WTC11 (cell line): Measurements from ENCODE around the gene NKAIN4. TPM values are rescaled to one million over a fixed set of nuclear protein-coding genes. Genes with fewer than 3 reads are reported as not detected.

Experiments
- ATAC-seq: fragments of 200-7000 bp; cut with Tn5 transposase; 2 replicates; pipeline ENCODE4 v1.10.0; 2021; ENCODE audit warnings: mild to moderate bottlenecking, moderate library complexity
- CTCF ChIA-PET: fragments of 300-600 bp; sonication (Branson Sonifier 250); formaldehyde crosslinking; loops from one replicate; lab custom pipeline; 2021; ENCODE audit warnings: antibody characterized with exemption; lab: Charles Lee
- POLR2A ChIA-PET: fragments of 350-600 bp; sonication (Branson Sonifier 250); formaldehyde crosslinking; loops from one replicate; lab custom pipeline; 2021; ENCODE audit warnings: antibody characterized with exemption; lab: Charles Lee
- DNase-seq: peaks from one replicate; pipeline ENCODE4 v3.0.0; 2021; ENCODE audit warnings: low spot score
- H3K27ac Mint-ChIP-seq: 2 replicates; pipeline ENCODE4 v1.8.0; 2021; ENCODE audit warnings: mixed read lengths
- H3K27me3 Mint-ChIP-seq: 2 replicates; pipeline ENCODE4 v1.8.0; 2021; ENCODE audit warnings: low read depth, mild to moderate bottlenecking, moderate library complexity, mixed read lengths
- H3K36me3 Mint-ChIP-seq: 2 replicates; pipeline ENCODE4 v1.8.0; 2021; ENCODE audit warnings: mixed read lengths
- H3K4me1 Mint-ChIP-seq: 2 replicates; pipeline ENCODE4 v1.8.0; 2022; ENCODE audit warnings: mixed read lengths
- H3K4me3 Mint-ChIP-seq: 2 replicates; pipeline ENCODE4 v1.8.0; 2021; ENCODE audit warnings: mild to moderate bottlenecking, moderate library complexity, mixed read lengths
- H3K9me3 Mint-ChIP-seq: 2 replicates; pipeline ENCODE4 v1.8.0; 2021; ENCODE audit warnings: mixed read lengths
- ATF1 ChIP-seq: sonication (generic); formaldehyde crosslinking; IDR thresholded peaks from 2 replicates; pipeline ENCODE4 v1.8.1; 2023; ENCODE audit warnings: mild to moderate bottlenecking, moderate library complexity, missing genetic modification reagents
- CREB1 ChIP-seq: sonication (generic); formaldehyde crosslinking; IDR thresholded peaks from 2 replicates; pipeline ENCODE4 v1.8.0; 2023; ENCODE audit warnings: mild to moderate bottlenecking, missing genetic modification reagents
- ELF4 ChIP-seq: sonication (generic); formaldehyde crosslinking; IDR thresholded peaks from 2 replicates; pipeline ENCODE4 v1.8.1; 2022; ENCODE audit warnings: low read depth, mild to moderate bottlenecking, moderate library complexity, missing genetic modification reagents
- ESRRA ChIP-seq: sonication (generic); formaldehyde crosslinking; IDR thresholded peaks from 2 replicates; pipeline ENCODE4 v1.8.1; 2022; ENCODE audit warnings: mild to moderate bottlenecking, missing genetic modification reagents, borderline replicate concordance
- GTF2I ChIP-seq: fragments of 250-450 bp; sonication (Bioruptor Pico); conservative IDR thresholded peaks from 2 replicates; pipeline ENCODE4 v1.4.0; 2021; ENCODE audit warnings: mild to moderate bottlenecking
- IRF2 ChIP-seq: sonication (generic); formaldehyde crosslinking; IDR thresholded peaks from 2 replicates; pipeline ENCODE4 v1.8.0; 2022; ENCODE audit warnings: low read depth, missing genetic modification reagents, borderline replicate concordance
- KAT7 ChIP-seq: sonication (generic); formaldehyde crosslinking; IDR thresholded peaks from 2 replicates; pipeline ENCODE4 v1.8.1; 2023; ENCODE audit warnings: missing genetic modification reagents, mild to moderate bottlenecking, borderline replicate concordance
- PRRX2 ChIP-seq: fragments of 250-450 bp; sonication (Bioruptor Pico); IDR thresholded peaks from 2 replicates; pipeline ENCODE4 v1.8.0; 2021; ENCODE audit warnings: mild to moderate bottlenecking
- SOX15 ChIP-seq: fragments of 250-450 bp; sonication (Bioruptor Pico); IDR thresholded peaks from 2 replicates; pipeline ENCODE4 v1.9.0; 2021; ENCODE audit warnings: mild to moderate bottlenecking
- ZNF121 ChIP-seq: sonication (generic); formaldehyde crosslinking; IDR thresholded peaks from 2 replicates; pipeline ENCODE4 v1.8.0; 2023; ENCODE audit warnings: missing genetic modification reagents
- ZNF219 ChIP-seq: sonication (generic); formaldehyde crosslinking; IDR thresholded peaks from 2 replicates; pipeline ENCODE4 v1.8.0; 2023; ENCODE audit warnings: missing genetic modification reagents, mild to moderate bottlenecking, borderline replicate concordance
- ZNF263 ChIP-seq: sonication (generic); formaldehyde crosslinking; IDR thresholded peaks from 2 replicates; pipeline ENCODE4 v1.8.1; 2022; ENCODE audit warnings: low read depth, mild to moderate bottlenecking, moderate library complexity, missing genetic modification reagents
- ZNF416 ChIP-seq: fragments of 250-450 bp; sonication (Bioruptor Pico); IDR thresholded peaks from 2 replicates; pipeline ENCODE4 v1.9.0; 2021; ENCODE audit warnings: mild to moderate bottlenecking, inconsistent platforms
- total RNA-seq: library from RNA; stranded (reverse); gene quantifications from 3 replicates; pipeline ENCODE4 v1.2.3, GENCODE V29; 2021
- TF ChIP-seq, protein P1 (sequence below): sonication (generic); formaldehyde crosslinking; IDR thresholded peaks from 2 replicates; pipeline ENCODE4 v1.8.0; 2023; ENCODE audit warnings: mild to moderate bottlenecking, missing genetic modification reagents
- TF ChIP-seq, protein P2 (sequence below): fragments of 250-450 bp; sonication (Bioruptor Pico); IDR thresholded peaks from 2 replicates; pipeline ENCODE4 v2.1.2; 2022; ENCODE audit warnings: mild to moderate bottlenecking, moderate library complexity
- TF ChIP-seq, protein P3 (sequence below): sonication (generic); formaldehyde crosslinking; IDR thresholded peaks from 2 replicates; pipeline ENCODE4 v1.8.1; 2022; ENCODE audit warnings: missing genetic modification reagents, borderline replicate concordance
- TF ChIP-seq, protein P4 (sequence below): sonication (generic); formaldehyde crosslinking; IDR thresholded peaks from 2 replicates; pipeline ENCODE4 v1.8.1; 2023; ENCODE audit warnings: mild to moderate bottlenecking, missing genetic modification reagents, moderate library complexity
- TF ChIP-seq, protein P5 (sequence below): sonication (generic); formaldehyde crosslinking; IDR thresholded peaks from 2 replicates; pipeline ENCODE4 v1.8.0; 2022; ENCODE audit warnings: mild to moderate bottlenecking, missing genetic modification reagents
- TF ChIP-seq, protein P6 (sequence below): sonication (generic); formaldehyde crosslinking; conservative IDR thresholded peaks from 2 replicates; pipeline ENCODE4 v1.8.1; 2022; ENCODE audit warnings: mild to moderate bottlenecking, missing genetic modification reagents
- TF ChIP-seq, protein P7 (sequence below): sonication (generic); formaldehyde crosslinking; IDR thresholded peaks from 2 replicates; pipeline ENCODE4 v1.8.0; 2023; ENCODE audit warnings: missing genetic modification reagents
- TF ChIP-seq, protein P8 (sequence below): sonication (generic); formaldehyde crosslinking; conservative IDR thresholded peaks from 2 replicates; pipeline ENCODE4 v1.8.1; 2023; ENCODE audit warnings: mild to moderate bottlenecking, low read depth, missing genetic modification reagents, moderate library complexity

The NKAIN4 gene
- total RNA-seq, 1 experiment from 2014 or later, result 7.2 TPM

DNA sequence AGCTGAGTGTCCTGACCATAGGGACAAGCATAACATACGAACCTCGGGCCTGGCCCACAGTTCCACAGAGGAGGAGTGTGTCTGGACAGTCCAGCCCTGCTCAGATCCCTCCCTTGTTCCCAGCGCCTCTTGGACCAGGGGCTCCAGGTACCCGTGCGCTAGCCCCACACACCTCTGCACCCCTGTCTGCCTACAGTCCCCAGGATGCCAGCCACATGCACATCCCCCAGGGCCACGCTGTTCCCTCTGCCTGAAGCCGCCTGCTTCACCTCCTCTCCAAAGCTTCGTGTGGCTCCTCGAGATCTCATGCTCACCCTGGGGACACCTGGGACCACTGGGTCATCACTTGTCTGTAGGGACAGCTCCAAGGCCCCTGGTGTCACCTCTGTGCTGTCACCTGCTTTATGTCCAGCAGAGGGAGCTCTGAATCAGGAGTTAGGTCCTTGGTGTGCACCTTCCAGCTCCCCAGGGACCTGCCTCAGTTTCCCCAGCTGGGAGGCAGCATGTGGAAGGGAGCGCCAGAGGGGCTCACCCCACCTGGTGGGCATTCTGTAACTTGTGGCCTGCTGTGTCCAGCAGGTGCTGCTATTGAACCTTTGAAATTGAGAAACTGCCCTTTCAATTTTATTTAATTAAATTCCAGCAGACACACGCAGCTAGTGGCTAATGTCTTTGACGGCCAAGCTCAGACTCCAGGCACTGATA, 31.0 kb downstream of the NKAIN4 start (continued):
- TF ChIP-seq, protein P1, sequence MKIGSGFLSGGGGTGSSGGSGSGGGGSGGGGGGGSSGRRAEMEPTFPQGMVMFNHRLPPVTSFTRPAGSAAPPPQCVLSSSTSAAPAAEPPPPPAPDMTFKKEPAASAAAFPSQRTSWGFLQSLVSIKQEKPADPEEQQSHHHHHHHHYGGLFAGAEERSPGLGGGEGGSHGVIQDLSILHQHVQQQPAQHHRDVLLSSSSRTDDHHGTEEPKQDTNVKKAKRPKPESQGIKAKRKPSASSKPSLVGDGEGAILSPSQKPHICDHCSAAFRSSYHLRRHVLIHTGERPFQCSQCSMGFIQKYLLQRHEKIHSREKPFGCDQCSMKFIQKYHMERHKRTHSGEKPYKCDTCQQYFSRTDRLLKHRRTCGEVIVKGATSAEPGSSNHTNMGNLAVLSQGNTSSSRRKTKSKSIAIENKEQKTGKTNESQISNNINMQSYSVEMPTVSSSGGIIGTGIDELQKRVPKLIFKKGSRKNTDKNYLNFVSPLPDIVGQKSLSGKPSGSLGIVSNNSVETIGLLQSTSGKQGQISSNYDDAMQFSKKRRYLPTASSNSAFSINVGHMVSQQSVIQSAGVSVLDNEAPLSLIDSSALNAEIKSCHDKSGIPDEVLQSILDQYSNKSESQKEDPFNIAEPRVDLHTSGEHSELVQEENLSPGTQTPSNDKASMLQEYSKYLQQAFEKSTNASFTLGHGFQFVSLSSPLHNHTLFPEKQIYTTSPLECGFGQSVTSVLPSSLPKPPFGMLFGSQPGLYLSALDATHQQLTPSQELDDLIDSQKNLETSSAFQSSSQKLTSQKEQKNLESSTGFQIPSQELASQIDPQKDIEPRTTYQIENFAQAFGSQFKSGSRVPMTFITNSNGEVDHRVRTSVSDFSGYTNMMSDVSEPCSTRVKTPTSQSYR, result no peak
- TF ChIP-seq, protein P2, sequence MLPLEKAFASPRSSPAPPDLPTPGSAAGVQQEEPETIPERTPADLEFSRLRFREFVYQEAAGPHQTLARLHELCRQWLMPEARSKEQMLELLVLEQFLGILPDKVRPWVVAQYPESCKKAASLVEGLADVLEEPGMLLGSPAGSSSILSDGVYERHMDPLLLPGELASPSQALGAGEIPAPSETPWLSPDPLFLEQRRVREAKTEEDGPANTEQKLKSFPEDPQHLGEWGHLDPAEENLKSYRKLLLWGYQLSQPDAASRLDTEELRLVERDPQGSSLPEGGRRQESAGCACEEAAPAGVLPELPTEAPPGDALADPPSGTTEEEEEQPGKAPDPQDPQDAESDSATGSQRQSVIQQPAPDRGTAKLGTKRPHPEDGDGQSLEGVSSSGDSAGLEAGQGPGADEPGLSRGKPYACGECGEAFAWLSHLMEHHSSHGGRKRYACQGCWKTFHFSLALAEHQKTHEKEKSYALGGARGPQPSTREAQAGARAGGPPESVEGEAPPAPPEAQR (CRISPR knock-in tag), result no peak
- TF ChIP-seq, protein P3, sequence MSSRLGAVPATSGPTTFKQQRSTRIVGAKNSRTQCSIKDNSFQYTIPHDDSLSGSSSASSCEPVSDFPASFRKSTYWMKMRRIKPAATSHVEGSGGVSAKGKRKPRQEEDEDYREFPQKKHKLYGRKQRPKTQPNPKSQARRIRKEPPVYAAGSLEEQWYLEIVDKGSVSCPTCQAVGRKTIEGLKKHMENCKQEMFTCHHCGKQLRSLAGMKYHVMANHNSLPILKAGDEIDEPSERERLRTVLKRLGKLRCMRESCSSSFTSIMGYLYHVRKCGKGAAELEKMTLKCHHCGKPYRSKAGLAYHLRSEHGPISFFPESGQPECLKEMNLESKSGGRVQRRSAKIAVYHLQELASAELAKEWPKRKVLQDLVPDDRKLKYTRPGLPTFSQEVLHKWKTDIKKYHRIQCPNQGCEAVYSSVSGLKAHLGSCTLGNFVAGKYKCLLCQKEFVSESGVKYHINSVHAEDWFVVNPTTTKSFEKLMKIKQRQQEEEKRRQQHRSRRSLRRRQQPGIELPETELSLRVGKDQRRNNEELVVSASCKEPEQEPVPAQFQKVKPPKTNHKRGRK, result no peak
- TF ChIP-seq, protein P4, sequence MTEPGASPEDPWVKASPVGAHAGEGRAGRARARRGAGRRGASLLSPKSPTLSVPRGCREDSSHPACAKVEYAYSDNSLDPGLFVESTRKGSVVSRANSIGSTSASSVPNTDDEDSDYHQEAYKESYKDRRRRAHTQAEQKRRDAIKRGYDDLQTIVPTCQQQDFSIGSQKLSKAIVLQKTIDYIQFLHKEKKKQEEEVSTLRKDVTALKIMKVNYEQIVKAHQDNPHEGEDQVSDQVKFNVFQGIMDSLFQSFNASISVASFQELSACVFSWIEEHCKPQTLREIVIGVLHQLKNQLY (CRISPR knock-in tag), result no peak
- TF ChIP-seq KAT7 (CRISPR knock-in tag), result no peak
- TF ChIP-seq ZNF219 (CRISPR knock-in tag), result no peak
- TF ChIP-seq, protein P5, sequence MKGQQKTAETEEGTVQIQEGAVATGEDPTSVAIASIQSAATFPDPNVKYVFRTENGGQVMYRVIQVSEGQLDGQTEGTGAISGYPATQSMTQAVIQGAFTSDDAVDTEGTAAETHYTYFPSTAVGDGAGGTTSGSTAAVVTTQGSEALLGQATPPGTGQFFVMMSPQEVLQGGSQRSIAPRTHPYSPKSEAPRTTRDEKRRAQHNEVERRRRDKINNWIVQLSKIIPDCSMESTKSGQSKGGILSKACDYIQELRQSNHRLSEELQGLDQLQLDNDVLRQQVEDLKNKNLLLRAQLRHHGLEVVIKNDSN (CRISPR knock-in tag), result no peak

DNA sequence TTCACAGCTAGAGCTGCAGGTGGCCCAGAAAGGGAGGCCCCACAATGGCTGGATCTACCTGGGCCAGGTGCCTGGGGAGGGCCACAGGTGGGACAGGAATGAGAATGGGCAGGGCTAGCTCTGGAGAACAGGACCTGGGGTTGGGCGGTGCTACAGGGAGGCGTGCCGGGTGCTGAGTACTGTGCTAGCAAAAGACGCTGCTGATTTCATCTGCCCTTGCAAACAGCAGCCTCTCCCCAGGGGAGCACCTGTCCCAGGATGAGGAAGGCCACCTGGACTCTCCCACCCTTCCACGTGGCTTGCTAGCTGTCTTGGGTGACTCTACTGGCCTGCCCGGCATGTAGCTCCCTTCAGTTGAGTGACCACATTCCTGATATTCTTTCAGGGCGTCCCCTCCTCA, 31.7 kb downstream of the NKAIN4 start:
- Mint-ChIP-seq H3K4me1 (no peaks in the 10 kb centered on the region; the same call in 1 of the 2 replicates), H3K27me3 (peaks cover 4% of the 10 kb centered on the region; the same call in 1 of the 2 replicates), H3K4me3 (no peak overlapping the region), H3K36me3 (no peaks in the 10 kb centered on the region), H3K27ac (no peak overlapping the region), H3K9me3 (no peaks in the 10 kb centered on the region)
- POLR2A ChIA-PET, result interaction anchor here (1.9 kb wide), 1 partner anchor 30 kb away, joined by 4 read pairs; no protein-coding TSS in a partner anchor
- CTCF ChIA-PET, result interaction anchor here (1.0 to 4.8 kb wide), 32 partner anchors 8 to 616 kb away, joined by 3 to 173 read pairs (median 8); partner anchors contain the start of genes ARFGAP1, BIRC7, CHRNA4 and COL20A1
- ATAC-seq, result no peak
- DNase-seq, result no peak
- no peak for TF ChIP-seq ATF1
- TF ChIP-seq IRF2, result no peak
- TF ChIP-seq PRRX2 (CRISPR knock-in tag), result no peak
- TF ChIP-seq ELF4 (CRISPR knock-in tag), result no peak
- TF ChIP-seq, protein P6, sequence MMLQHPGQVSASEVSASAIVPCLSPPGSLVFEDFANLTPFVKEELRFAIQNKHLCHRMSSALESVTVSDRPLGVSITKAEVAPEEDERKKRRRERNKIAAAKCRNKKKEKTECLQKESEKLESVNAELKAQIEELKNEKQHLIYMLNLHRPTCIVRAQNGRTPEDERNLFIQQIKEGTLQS, result no peak
- TF ChIP-seq GTF2I (CRISPR knock-in tag), result no peak
- TF ChIP-seq, protein P7, sequence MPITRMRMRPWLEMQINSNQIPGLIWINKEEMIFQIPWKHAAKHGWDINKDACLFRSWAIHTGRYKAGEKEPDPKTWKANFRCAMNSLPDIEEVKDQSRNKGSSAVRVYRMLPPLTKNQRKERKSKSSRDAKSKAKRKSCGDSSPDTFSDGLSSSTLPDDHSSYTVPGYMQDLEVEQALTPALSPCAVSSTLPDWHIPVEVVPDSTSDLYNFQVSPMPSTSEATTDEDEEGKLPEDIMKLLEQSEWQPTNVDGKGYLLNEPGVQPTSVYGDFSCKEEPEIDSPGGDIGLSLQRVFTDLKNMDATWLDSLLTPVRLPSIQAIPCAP, result no peak
- no peak for TF ChIP-seq CREB1 (CRISPR knock-in tag)
- TF ChIP-seq ZNF416 (CRISPR knock-in tag), result no peak
- TF ChIP-seq ESRRA, result no peak
- no peak for TF ChIP-seq ZNF121 (CRISPR knock-in tag)
- TF ChIP-seq, protein P8, sequence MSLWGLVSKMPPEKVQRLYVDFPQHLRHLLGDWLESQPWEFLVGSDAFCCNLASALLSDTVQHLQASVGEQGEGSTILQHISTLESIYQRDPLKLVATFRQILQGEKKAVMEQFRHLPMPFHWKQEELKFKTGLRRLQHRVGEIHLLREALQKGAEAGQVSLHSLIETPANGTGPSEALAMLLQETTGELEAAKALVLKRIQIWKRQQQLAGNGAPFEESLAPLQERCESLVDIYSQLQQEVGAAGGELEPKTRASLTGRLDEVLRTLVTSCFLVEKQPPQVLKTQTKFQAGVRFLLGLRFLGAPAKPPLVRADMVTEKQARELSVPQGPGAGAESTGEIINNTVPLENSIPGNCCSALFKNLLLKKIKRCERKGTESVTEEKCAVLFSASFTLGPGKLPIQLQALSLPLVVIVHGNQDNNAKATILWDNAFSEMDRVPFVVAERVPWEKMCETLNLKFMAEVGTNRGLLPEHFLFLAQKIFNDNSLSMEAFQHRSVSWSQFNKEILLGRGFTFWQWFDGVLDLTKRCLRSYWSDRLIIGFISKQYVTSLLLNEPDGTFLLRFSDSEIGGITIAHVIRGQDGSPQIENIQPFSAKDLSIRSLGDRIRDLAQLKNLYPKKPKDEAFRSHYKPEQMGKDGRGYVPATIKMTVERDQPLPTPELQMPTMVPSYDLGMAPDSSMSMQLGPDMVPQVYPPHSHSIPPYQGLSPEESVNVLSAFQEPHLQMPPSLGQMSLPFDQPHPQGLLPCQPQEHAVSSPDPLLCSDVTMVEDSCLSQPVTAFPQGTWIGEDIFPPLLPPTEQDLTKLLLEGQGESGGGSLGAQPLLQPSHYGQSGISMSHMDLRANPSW (CRISPR knock-in tag), result no peak
- no peak for TF ChIP-seq SOX15
- TF ChIP-seq, protein P1, result no peak
- no peak for TF ChIP-seq ZNF263 (CRISPR knock-in tag)
